ENCODE data around the gene SLC38A11.
A peak's percentile ranks its signal among the peaks of the same experiment; 100 is the strongest.

SLC38A11 gene

GRCh38 chr2:164928101-164928673 is 27.1 kb downstream of the SLC38A11 start:
- POLR2A ChIA-PET (ENCODE audit: low non-redundant PET) = no interaction called here
- CTCF ChIA-PET = interaction anchor here (0.5 kb wide), 1 partner anchor 378 kb away, joined by 7 read pairs; no protein-coding TSS in a partner anchor
- no peak overlapping the region for H3K27ac ChIP-seq
- TF ChIP-seq CTCF (conservative IDR thresholded peaks at IDR 0.05; ENCODE audit: low read depth) = no peak
- no peak for DNase-seq (ENCODE audit: low spot score)

GRCh38 chr2:164922134-164922533 is 33.2 kb downstream of the SLC38A11 start:
- H3K27ac ChIP-seq = no peak overlapping the region
- TF ChIP-seq CTCF (conservative IDR thresholded peaks at IDR 0.05; ENCODE audit: low read depth) = no peak
- DNase-seq (ENCODE audit: low spot score) = no peak
- ChIA-PET CTCF (no interaction called here), POLR2A (ENCODE audit: low non-redundant PET) (no interaction called here)

GRCh38 chr2:164920430-164920829 is 34.9 kb downstream of the SLC38A11 start:
- peak; percentile 89 for DNase-seq (ENCODE audit: low spot score)
- no peak overlapping the region for H3K27ac ChIP-seq

GRCh38 chr2:164917296-164917903 is 37.9 kb downstream of the SLC38A11 start:
- peak; percentile 73 for TF ChIP-seq CTCF (conservative IDR thresholded peaks at IDR 0.05; ENCODE audit: low read depth)
- DNase-seq (ENCODE audit: low spot score) = no peak
- ChIA-PET POLR2A (ENCODE audit: low non-redundant PET) (no interaction called here), CTCF (no interaction called here)
- H3K27ac ChIP-seq = no peak overlapping the region

More at GRCh38 chr2:164920430-164920829, 34.9 kb downstream of the SLC38A11 start:
- ChIA-PET CTCF (no interaction called here), POLR2A (ENCODE audit: low non-redundant PET) (no interaction called here)
- TF ChIP-seq CTCF (conservative IDR thresholded peaks at IDR 0.05; ENCODE audit: low read depth) = no peak

GRCh38 chr2:164915566-164915965 is 39.8 kb downstream of the SLC38A11 start:
- no peak for TF ChIP-seq CTCF (conservative IDR thresholded peaks at IDR 0.05; ENCODE audit: low read depth)
- no peak for DNase-seq (ENCODE audit: low spot score)
- ChIA-PET CTCF (interaction anchor here (1.5 kb wide), 1 partner anchor 74 kb away, joined by 6 read pairs; the partner anchor contains the start of gene COBLL1), POLR2A (ENCODE audit: low non-redundant PET) (no interaction called here)
- no peak overlapping the region for H3K27ac ChIP-seq

- H3K27ac ChIP-seq = no peak overlapping the region
- no peak for DNase-seq (ENCODE audit: low spot score)
- ChIA-PET POLR2A (ENCODE audit: low non-redundant PET) (no interaction called here), CTCF (interaction anchor here (0.7 to 1.5 kb wide), 5 partner anchors 38 to 72 kb away, joined by 3 to 6 read pairs (median 4); partner anchors contain the start of gene COBLL1)
- TF ChIP-seq CTCF (conservative IDR thresholded peaks at IDR 0.05; ENCODE audit: low read depth) = peak; percentile 52
These were observed 41.5 kb downstream of the SLC38A11 start for GRCh38 chr2:164913640-164914350.
